HEK293 (cell line): ENCODE results near the gene RAD51AP1.

Source experiments
- MYNN ChIP-seq: fragments of 450-650 bp; formaldehyde crosslinking; IDR thresholded peaks from 2 replicates; pipeline ENCODE4 v1.5.1; 2016; ENCODE audit warnings: missing biosample characterization, missing genetic modification characterization, borderline replicate concordance
- YY1 ChIP-seq: fragments of 450-650 bp; formaldehyde crosslinking; IDR thresholded peaks from 2 replicates; pipeline ENCODE4 v1.5.1; 2018; ENCODE audit warnings: missing biosample characterization, missing genetic modification characterization
- ZNF169 ChIP-seq: fragments of 450-650 bp; formaldehyde crosslinking; IDR thresholded peaks from 2 replicates; pipeline ENCODE4 v1.5.1; 2016; ENCODE audit warnings: missing biosample characterization, missing genetic modification characterization
- ZNF2 ChIP-seq: fragments of 450-650 bp; formaldehyde crosslinking; IDR thresholded peaks from 2 replicates; pipeline ENCODE4 v1.5.1; 2016; ENCODE audit warnings: missing biosample characterization, missing genetic modification characterization
- ZNF600 ChIP-seq: fragments of 450-650 bp; formaldehyde crosslinking; IDR thresholded peaks from 2 replicates; pipeline ENCODE4 v1.5.1; 2016; ENCODE audit warnings: missing biosample characterization, missing genetic modification characterization
- ZNF701 ChIP-seq: fragments of 450-650 bp; formaldehyde crosslinking; IDR thresholded peaks from 2 replicates; pipeline ENCODE4 v1.5.1; 2016; ENCODE audit warnings: missing biosample characterization, missing genetic modification characterization
- ZNF707 ChIP-seq: fragments of 450-650 bp; formaldehyde crosslinking; IDR thresholded peaks from 2 replicates; pipeline ENCODE4 v1.5.1; 2016; ENCODE audit warnings: missing biosample characterization, missing genetic modification characterization
- ZNF792 ChIP-seq: fragments of 450-650 bp; formaldehyde crosslinking; IDR thresholded peaks from 2 replicates; pipeline ENCODE4 v1.5.1; 2016; ENCODE audit warnings: missing biosample characterization, missing genetic modification characterization
- ZSCAN30 ChIP-seq: fragments of 450-650 bp; IDR thresholded peaks from 2 replicates; pipeline ENCODE4 v1.5.1; 2018; ENCODE audit warnings: missing biosample characterization, mild to moderate bottlenecking, missing genetic modification characterization, moderate library complexity
- TF ChIP-seq, protein P1 (sequence below): fragments of 450-650 bp; formaldehyde crosslinking; IDR thresholded peaks from 2 replicates; pipeline ENCODE4 v1.5.1; 2016; ENCODE audit warnings: missing biosample characterization, missing genetic modification characterization
- TF ChIP-seq, protein P2 (sequence below): fragments of 450-650 bp; formaldehyde crosslinking; IDR thresholded peaks from 2 replicates; pipeline ENCODE4 v1.5.1; 2016; ENCODE audit warnings: missing biosample characterization, missing genetic modification characterization, borderline replicate concordance
- TF ChIP-seq, protein P3 (sequence below): fragments of 450-650 bp; formaldehyde crosslinking; IDR thresholded peaks from 2 replicates; pipeline ENCODE4 v1.5.1; 2016; ENCODE audit warnings: missing biosample characterization, missing genetic modification characterization
- TF ChIP-seq, protein P4 (sequence below): fragments of 450-650 bp; formaldehyde crosslinking; IDR thresholded peaks from 2 replicates; pipeline ENCODE4 v1.5.1; 2016; ENCODE audit warnings: missing biosample characterization, missing genetic modification characterization
- TF ChIP-seq, protein P5 (sequence below): fragments of 450-650 bp; formaldehyde crosslinking; IDR thresholded peaks from 2 replicates; pipeline ENCODE4 v1.5.1; 2016; ENCODE audit warnings: missing biosample characterization, missing genetic modification characterization, low read depth

DNA sequence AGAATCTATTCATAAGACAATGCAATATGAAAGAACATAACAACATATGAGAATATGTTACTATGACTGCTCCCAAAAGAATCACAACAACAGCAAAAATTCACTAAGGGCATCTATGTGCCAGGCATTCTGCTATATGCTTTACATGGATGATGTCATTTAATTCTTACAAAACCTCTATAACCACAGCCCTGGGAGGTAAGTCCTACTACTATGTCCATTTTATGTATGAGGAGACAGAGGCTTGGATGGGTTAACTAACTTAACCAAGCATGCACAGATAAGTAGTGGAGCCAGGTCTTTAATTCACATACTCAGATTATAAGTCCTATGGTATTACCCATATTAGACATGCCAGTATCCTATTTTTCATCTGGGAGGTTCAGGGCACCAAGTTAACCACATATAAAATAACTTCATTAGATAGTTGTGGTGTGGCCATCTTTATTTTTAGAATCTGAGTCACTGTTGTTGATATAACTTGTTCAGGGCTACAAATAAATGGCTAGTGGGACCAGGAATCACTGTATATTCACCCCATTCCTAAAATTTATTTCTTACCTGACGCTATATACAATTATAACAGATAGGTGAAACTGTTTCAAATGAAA lies 33.2 kb upstream of the RAD51AP1 start:
- TF ChIP-seq, protein P1, sequence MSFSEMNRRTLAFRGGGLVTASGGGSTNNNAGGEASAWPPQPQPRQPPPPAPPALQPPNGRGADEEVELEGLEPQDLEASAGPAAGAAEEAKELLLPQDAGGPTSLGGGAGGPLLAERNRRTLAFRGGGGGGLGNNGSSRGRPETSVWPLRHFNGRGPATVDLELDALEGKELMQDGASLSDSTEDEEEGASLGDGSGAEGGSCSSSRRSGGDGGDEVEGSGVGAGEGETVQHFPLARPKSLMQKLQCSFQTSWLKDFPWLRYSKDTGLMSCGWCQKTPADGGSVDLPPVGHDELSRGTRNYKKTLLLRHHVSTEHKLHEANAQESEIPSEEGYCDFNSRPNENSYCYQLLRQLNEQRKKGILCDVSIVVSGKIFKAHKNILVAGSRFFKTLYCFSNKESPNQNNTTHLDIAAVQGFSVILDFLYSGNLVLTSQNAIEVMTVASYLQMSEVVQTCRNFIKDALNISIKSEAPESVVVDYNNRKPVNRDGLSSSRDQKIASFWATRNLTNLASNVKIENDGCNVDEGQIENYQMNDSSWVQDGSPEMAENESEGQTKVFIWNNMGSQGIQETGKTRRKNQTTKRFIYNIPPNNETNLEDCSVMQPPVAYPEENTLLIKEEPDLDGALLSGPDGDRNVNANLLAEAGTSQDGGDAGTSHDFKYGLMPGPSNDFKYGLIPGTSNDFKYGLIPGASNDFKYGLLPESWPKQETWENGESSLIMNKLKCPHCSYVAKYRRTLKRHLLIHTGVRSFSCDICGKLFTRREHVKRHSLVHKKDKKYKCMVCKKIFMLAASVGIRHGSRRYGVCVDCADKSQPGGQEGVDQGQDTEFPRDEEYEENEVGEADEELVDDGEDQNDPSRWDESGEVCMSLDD (tag by site-specific recombination) = no peak
- TF ChIP-seq, protein P2, sequence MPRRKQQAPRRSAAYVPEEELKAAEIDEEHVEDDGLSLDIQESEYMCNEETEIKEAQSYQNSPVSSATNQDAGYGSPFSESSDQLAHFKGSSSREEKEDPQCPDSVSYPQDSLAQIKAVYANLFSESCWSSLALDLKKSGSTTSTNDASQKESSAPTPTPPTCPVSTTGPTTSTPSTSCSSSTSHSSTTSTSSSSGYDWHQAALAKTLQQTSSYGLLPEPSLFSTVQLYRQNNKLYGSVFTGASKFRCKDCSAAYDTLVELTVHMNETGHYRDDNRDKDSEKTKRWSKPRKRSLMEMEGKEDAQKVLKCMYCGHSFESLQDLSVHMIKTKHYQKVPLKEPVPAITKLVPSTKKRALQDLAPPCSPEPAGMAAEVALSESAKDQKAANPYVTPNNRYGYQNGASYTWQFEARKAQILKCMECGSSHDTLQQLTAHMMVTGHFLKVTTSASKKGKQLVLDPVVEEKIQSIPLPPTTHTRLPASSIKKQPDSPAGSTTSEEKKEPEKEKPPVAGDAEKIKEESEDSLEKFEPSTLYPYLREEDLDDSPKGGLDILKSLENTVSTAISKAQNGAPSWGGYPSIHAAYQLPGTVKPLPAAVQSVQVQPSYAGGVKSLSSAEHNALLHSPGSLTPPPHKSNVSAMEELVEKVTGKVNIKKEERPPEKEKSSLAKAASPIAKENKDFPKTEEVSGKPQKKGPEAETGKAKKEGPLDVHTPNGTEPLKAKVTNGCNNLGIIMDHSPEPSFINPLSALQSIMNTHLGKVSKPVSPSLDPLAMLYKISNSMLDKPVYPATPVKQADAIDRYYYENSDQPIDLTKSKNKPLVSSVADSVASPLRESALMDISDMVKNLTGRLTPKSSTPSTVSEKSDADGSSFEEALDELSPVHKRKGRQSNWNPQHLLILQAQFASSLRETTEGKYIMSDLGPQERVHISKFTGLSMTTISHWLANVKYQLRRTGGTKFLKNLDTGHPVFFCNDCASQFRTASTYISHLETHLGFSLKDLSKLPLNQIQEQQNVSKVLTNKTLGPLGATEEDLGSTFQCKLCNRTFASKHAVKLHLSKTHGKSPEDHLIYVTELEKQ (tag by site-specific recombination) = no peak
- TF ChIP-seq ZNF792 (tag by site-specific recombination) (no peak), YY1 (tag by site-specific recombination) (no peak), ZNF701 (tag by site-specific recombination) (no peak), MYNN (tag by site-specific recombination) (no peak), ZNF169 (tag by site-specific recombination) (no peak), ZNF707 (no peak), ZNF2 (tag by site-specific recombination) (no peak), ZSCAN30 (tag by site-specific recombination) (no peak), ZNF600 (tag by site-specific recombination) (no peak)
- TF ChIP-seq, protein P3, sequence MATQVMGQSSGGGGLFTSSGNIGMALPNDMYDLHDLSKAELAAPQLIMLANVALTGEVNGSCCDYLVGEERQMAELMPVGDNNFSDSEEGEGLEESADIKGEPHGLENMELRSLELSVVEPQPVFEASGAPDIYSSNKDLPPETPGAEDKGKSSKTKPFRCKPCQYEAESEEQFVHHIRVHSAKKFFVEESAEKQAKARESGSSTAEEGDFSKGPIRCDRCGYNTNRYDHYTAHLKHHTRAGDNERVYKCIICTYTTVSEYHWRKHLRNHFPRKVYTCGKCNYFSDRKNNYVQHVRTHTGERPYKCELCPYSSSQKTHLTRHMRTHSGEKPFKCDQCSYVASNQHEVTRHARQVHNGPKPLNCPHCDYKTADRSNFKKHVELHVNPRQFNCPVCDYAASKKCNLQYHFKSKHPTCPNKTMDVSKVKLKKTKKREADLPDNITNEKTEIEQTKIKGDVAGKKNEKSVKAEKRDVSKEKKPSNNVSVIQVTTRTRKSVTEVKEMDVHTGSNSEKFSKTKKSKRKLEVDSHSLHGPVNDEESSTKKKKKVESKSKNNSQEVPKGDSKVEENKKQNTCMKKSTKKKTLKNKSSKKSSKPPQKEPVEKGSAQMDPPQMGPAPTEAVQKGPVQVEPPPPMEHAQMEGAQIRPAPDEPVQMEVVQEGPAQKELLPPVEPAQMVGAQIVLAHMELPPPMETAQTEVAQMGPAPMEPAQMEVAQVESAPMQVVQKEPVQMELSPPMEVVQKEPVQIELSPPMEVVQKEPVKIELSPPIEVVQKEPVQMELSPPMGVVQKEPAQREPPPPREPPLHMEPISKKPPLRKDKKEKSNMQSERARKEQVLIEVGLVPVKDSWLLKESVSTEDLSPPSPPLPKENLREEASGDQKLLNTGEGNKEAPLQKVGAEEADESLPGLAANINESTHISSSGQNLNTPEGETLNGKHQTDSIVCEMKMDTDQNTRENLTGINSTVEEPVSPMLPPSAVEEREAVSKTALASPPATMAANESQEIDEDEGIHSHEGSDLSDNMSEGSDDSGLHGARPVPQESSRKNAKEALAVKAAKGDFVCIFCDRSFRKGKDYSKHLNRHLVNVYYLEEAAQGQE (tag by site-specific recombination) = no peak
- TF ChIP-seq, protein P4, sequence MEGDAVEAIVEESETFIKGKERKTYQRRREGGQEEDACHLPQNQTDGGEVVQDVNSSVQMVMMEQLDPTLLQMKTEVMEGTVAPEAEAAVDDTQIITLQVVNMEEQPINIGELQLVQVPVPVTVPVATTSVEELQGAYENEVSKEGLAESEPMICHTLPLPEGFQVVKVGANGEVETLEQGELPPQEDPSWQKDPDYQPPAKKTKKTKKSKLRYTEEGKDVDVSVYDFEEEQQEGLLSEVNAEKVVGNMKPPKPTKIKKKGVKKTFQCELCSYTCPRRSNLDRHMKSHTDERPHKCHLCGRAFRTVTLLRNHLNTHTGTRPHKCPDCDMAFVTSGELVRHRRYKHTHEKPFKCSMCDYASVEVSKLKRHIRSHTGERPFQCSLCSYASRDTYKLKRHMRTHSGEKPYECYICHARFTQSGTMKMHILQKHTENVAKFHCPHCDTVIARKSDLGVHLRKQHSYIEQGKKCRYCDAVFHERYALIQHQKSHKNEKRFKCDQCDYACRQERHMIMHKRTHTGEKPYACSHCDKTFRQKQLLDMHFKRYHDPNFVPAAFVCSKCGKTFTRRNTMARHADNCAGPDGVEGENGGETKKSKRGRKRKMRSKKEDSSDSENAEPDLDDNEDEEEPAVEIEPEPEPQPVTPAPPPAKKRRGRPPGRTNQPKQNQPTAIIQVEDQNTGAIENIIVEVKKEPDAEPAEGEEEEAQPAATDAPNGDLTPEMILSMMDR (tag by site-specific recombination) = no peak
- TF ChIP-seq, protein P5, sequence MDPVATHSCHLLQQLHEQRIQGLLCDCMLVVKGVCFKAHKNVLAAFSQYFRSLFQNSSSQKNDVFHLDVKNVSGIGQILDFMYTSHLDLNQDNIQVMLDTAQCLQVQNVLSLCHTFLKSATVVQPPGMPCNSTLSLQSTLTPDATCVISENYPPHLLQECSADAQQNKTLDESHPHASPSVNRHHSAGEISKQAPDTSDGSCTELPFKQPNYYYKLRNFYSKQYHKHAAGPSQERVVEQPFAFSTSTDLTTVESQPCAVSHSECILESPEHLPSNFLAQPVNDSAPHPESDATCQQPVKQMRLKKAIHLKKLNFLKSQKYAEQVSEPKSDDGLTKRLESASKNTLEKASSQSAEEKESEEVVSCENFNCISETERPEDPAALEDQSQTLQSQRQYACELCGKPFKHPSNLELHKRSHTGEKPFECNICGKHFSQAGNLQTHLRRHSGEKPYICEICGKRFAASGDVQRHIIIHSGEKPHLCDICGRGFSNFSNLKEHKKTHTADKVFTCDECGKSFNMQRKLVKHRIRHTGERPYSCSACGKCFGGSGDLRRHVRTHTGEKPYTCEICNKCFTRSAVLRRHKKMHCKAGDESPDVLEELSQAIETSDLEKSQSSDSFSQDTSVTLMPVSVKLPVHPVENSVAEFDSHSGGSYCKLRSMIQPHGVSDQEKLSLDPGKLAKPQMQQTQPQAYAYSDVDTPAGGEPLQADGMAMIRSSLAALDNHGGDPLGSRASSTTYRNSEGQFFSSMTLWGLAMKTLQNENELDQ (tag by site-specific recombination) = no peak
